Right forelimb (tissue), 1 donor: ENCODE results near the gene TCEA3.
"Not testable (repeated sequence)": the region's sequence is repeated elsewhere in the genome, so short reads cannot be mapped to it uniquely, and the experiment has no call there.

Experiments
- DNase-seq: peaks from one replicate; pipeline ENCODE4 v3.0.0-alpha.2; 2018

TCEA3 gene

GRCh38 chr1:23392125-23392855, 32.3 kb downstream of the TCEA3 start:
- DNase-seq = no peak

GRCh38 chr1:23389837-23390321, 34.7 kb downstream of the TCEA3 start:
- no peak for DNase-seq

GRCh38 chr1:23387494-23387893, 37.1 kb downstream of the TCEA3 start:
- DNase-seq = no peak

DNA sequence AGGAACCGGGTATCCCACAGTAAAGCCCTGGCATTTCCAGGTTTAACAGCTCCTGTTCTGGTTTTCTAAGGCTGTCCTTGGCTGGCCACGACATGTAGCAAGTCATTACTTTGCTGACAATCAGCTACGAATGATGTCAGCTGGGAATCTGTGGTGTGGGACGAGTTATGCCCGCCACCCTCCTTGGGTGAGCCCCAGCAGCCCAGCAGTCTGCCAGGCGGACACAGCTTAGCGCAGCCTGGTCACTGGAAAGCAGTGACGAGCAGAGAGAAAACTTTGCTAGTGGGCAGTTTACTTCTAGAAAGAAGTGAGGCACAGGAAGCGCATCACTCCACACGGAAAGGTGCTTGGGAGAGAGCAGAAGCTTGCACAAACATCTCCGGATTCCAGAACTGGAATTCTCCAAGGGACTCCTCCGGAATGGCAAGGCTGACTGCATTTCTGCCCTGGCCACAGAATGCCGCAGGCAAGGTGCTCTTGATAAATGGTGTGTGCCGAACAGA, 39.4 kb downstream of the TCEA3 start:
- DNase-seq = no peak

- DNase-seq = no peak
Observed at GRCh38 chr1:23384312-23385058, 40.1 kb downstream of the TCEA3 start.

DNA sequence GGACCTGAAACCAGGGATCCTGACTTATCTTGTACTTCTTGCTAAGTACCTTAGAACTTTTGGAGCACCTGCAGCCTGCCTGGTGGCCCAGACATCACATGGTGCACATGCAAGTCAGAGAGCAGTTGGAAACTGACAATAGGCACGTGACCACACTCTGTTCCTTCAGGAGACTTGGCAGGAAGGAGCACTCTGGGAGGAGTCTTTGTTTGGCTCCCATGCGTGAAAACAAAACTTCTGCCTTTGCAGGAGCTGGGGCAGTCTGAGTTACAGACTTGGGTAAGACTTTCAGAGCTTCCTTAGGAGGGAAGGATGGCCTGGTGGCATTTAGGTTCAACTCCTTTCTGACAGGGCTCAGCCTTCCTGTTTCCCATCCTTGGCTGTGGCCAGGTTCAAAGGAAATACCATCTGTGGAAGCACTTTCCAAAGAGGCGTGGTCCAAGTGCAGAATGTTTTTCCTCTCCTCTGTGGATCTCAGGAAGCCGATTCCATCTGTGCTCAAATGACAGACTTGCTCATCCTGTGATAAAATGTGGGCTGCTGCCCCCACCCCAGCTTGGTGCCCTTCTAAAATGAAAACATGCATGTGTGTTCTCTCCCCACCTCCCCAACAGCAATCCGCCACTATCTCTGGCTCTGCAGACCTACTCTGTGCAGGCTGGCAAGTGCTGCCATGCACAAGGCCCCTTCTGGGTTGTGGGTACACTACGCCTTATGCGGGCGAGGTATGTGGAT, 40.8 kb downstream of the TCEA3 start:
- no peak for DNase-seq

GRCh38 chr1:23381233-23381885, 43.2 kb downstream of the TCEA3 start:
- no peak for DNase-seq

DNA sequence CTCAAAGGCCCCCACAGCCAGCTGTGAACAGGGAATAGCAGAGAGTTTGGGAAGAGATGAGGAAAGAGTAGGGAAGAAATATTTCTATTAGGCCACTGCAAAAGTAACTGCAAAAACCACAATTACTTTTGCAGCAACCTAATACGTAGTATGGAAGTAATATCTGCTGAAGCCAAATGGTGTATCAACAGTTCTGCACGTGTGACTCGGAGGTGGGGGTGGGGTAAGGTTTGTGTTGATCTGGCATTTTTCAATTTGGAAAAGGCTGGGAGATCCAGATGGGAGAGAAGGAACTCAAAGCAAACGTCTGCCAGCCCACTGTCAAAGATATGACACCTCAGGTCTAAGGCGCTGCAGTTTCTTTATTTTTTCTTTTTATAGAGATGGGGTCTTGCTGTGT, 43.8 kb downstream of the TCEA3 start:
- DNase-seq = no peak

- not testable (repeated sequence) for DNase-seq
Observed at GRCh38 chr1:23380236-23380635, 44.3 kb downstream of the TCEA3 start.

- DNase-seq = no peak
Observed at GRCh38 chr1:23376890-23377811, 47.4 kb downstream of the TCEA3 start.

- not testable (repeated sequence) for DNase-seq
Observed at GRCh38 chr1:23374079-23374735, 50.3 kb downstream of the TCEA3 start.

DNA sequence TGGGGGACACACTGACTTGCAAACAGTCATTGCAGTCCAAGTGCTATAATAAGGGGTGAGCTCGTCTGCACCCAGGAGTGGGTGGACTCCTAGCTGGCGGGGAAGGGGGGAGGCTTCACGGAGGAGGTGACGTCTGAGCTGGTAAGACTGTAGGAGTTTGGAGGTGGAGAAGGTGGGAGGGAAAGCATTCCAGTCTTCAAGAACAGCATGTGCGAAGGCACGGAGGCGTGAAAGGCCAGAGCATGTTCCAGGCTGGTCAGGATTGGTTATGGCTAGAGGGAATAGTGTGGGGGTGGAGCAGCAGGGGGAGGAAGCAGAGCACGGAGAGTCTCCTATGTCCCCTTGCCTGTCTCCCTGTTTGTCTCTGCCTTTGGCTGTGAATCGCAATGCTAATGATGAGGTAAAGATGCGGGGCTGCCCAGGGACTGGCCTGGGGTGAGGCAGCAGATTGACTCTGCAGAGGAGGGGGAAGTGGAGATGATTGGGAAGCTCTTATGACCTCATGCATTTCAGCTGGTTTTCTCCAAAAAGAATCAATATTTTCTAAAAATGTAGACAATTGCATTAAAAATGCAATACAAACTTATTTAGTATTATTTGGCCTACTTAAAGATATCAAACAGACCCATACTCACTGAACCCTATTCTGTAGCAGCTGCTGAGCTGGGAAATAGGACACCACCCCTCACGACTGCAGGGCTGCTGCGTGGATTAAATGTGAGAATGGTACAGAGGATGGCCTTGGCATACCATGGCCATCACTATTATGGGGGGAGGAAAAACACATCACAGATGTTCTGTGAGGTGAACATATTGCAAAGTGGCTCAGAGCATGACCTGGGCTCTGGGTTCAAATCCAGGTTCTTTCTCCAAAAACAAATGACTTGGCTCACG, 52.3 kb downstream of the TCEA3 start:
- DNase-seq = no peak

DNA sequence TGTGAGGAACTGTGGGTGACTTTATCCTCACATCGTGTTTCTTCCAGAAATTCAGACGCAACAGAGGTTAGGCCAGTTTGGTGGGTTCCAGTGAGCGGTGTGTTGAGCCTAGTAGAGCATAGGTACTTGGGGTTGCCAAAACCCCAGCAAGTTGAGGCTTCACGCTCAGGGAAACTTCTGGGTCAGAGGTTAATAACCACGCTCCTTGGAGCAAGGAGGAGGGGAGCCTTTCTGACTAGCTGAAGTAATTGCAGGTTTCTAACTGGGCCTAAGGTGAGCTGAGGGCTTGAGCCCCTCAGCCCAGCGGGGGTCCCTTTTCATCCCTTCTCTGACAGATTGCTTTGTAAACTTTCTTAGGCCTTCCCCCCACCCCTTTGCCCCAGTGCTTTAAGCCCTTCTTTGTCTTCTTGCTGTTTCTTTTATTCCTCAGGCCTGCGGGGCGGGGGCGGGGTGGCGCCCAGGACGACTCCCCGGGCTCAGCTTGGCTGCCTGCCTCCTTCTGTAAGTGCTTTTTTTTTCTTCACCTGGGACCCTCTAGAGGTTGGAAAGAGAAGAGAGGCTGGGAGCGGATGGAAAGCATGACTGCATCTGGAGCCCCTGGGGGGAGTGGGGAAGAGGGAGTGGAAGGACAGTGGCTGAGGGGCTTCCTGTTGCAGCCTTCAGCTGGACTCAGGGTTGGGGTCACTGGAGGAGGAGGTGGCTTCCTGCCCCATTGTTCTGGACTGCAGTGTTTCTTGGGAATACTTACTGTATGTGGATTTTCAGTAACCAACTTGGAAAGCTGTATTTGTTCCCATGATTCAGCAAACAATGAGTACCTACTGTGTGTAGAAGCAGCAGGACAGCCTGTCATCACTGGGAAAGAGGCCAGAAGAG, 53.6 kb downstream of the TCEA3 start:
- DNase-seq = peak; percentile 72

- DNase-seq = no peak
Observed at GRCh38 chr1:23370330-23370708, 54.2 kb downstream of the TCEA3 start.

- DNase-seq = peak; percentile 91
Observed at GRCh38 chr1:23369335-23370013, 55.1 kb downstream of the TCEA3 start, which contains the start of gene ZNF436. TSS of gene ZNF436 (minus strand) at chr1:23369836. CDS start at chr1:23368005, 1,831 bp downstream.

GRCh38 chr1:23368562-23369334, 55.8 kb downstream of the TCEA3 start:
- DNase-seq = peak; percentile 94
